ENCODE data around the gene BRDT. TPM values are rescaled to one million over a fixed set of nuclear protein-coding genes. Genes with fewer than 3 reads are reported as not detected.
"Not testable (repeated sequence)": the region's sequence is repeated elsewhere in the genome, so short reads cannot be mapped to it uniquely, and the experiment has no call there.

Gene BRDT
- total RNA-seq, 1 donor from 2014 or later, result not detected

- TF ChIP-seq CTCF (IDR thresholded peaks at IDR 0.05; ENCODE audit: borderline replicate concordance), result no peak
- Histone ChIP-seq H3K36me3 (no peaks in the 10 kb centered on the region), H3K27ac (replicated peaks) (no peak overlapping the region), H3K9me3 (replicated peaks) (no peaks in the 10 kb centered on the region), H3K4me1 (no peaks in the 10 kb centered on the region), H3K4me3 (no peak overlapping the region), H3K27me3 (ENCODE audit: low read depth) (peaks cover 1% of the 10 kb centered on the region)
- no peak for DNase-seq
- intact Hi-C loops (cut with micrococcal nuclease), result no loop called here
These were observed 64.7 kb downstream of the BRDT start for GRCh38 chr1:92013923-92014322.

GRCh38 chr1:92016720-92017316 lies 67.6 kb downstream of the BRDT start:
- Histone ChIP-seq H3K9me3 (replicated peaks) (peaks cover 4% of the 10 kb centered on the region), H3K27me3 (ENCODE audit: low read depth) (peaks cover 12% of the 10 kb centered on the region), H3K36me3 (no peaks in the 10 kb centered on the region), H3K27ac (replicated peaks) (no peak overlapping the region), H3K4me3 (no peak overlapping the region), H3K4me1 (no peaks in the 10 kb centered on the region)
- no peak for TF ChIP-seq CTCF (IDR thresholded peaks at IDR 0.05; ENCODE audit: borderline replicate concordance)
- DNase-seq, result no peak
- intact Hi-C loops (cut with micrococcal nuclease), result no loop called here

GRCh38 chr1:92017656-92018055 lies 68.5 kb downstream of the BRDT start:
- intact Hi-C loops (cut with micrococcal nuclease), result no loop called here
- TF ChIP-seq CTCF (IDR thresholded peaks at IDR 0.05; ENCODE audit: borderline replicate concordance), result no peak
- H3K27me3 ChIP-seq (ENCODE audit: low read depth), result peaks cover 12% of the 10 kb centered on the region
- no peak for DNase-seq
- H3K36me3 ChIP-seq, result no peaks in the 10 kb centered on the region
- peaks cover 10% of the 10 kb centered on the region for H3K9me3 ChIP-seq (replicated peaks)
- H3K4me3 ChIP-seq, result no peak overlapping the region
- H3K27ac ChIP-seq (replicated peaks), result no peak overlapping the region
- H3K4me1 ChIP-seq, result no peaks in the 10 kb centered on the region

GRCh38 chr1:92026042-92026441 lies 76.8 kb downstream of the BRDT start:
- H3K36me3 ChIP-seq; H3K27ac ChIP-seq (replicated peaks); H3K9me3 ChIP-seq (replicated peaks); H3K4me3 ChIP-seq; DNase-seq; intact Hi-C loops (cut with micrococcal nuclease): not testable (repeated sequence)
- Histone ChIP-seq H3K4me1 (peaks cover 12% of the 10 kb centered on the region), H3K27me3 (ENCODE audit: low read depth) (peaks cover 28% of the 10 kb centered on the region)

- no peak overlapping the region for H3K27ac ChIP-seq (replicated peaks)
- peaks cover 5% of the 10 kb centered on the region for H3K9me3 ChIP-seq (replicated peaks)
- no peaks in the 10 kb centered on the region for H3K36me3 ChIP-seq
- intact Hi-C loops (cut with micrococcal nuclease), result no loop called here
- no peak for TF ChIP-seq CTCF (IDR thresholded peaks at IDR 0.05; ENCODE audit: borderline replicate concordance)
- H3K4me3 ChIP-seq, result no peak overlapping the region
- H3K4me1 ChIP-seq, result peaks cover 12% of the 10 kb centered on the region
- H3K27me3 ChIP-seq (ENCODE audit: low read depth), result peaks cover 28% of the 10 kb centered on the region
- DNase-seq, result no peak
These were observed 77.6 kb downstream of the BRDT start for GRCh38 chr1:92026806-92027205.

- peaks cover 12% of the 10 kb centered on the region for H3K4me1 ChIP-seq
- peaks cover 28% of the 10 kb centered on the region for H3K27me3 ChIP-seq (ENCODE audit: low read depth)
- no peaks in the 10 kb centered on the region for H3K36me3 ChIP-seq
- TF ChIP-seq CTCF (IDR thresholded peaks at IDR 0.05; ENCODE audit: borderline replicate concordance), result no peak
- intact Hi-C loops (cut with micrococcal nuclease), result no loop called here
- H3K27ac ChIP-seq (replicated peaks), result no peak overlapping the region
- H3K9me3 ChIP-seq (replicated peaks), result no peaks in the 10 kb centered on the region
- DNase-seq, result no peak
- peak overlapping the region; percentile 72 for H3K4me3 ChIP-seq
These were observed 80.2 kb downstream of the BRDT start for GRCh38 chr1:92029241-92029922.

All from left ventricle myocardium inferior (tissue), 1 donor.